Kidney (tissue), 14 donors: Measurements from ENCODE around the gene LRRC59. TPM values are rescaled to one million over a fixed set of nuclear protein-coding genes. Genes with fewer than 3 reads are reported as not detected.

Experiments used
- DNase-seq, 5 donors: peaks; one replicate each; pipeline ENCODE4 v3.0.0-alpha.2; 2013 to 2020
- FAIRE-seq: peaks from 2 replicates; lab custom pipeline; 2012; peaks lifted over from hg19 to GRCh38; lab: Jason Lieb, UNC
- H3K27ac ChIP-seq, 2 donors: one replicate each; pipeline ENCODE4 v1.7.0; 2013; ENCODE audit warnings: low read depth in 2 of 2, low read length in 2 of 2, inconsistent platforms in 1 of 2
- H3K27me3 ChIP-seq: one replicate; pipeline ENCODE4 v1.7.1; 2013; ENCODE audit warnings: low read length, inconsistent platforms; ENCODE audit not compliant: control insufficient read depth, insufficient read depth
- H3K36me3 ChIP-seq, 3 donors: one replicate each; pipeline versions ENCODE4 v1.7.0 to v1.7.1; 2013; ENCODE audit warnings: low read length in 3 of 3, control low read depth in 1 of 3, inconsistent platforms in 1 of 3; ENCODE audit not compliant: insufficient read depth in 3 of 3, control insufficient read depth in 2 of 3
- H3K4me1 ChIP-seq, 3 donors: one replicate each; pipeline versions ENCODE4 v1.7.0 to v1.7.1; 2013; ENCODE audit warnings: low read length in 3 of 3, inconsistent platforms in 1 of 3, low read depth in 1 of 3; ENCODE audit not compliant: control insufficient read depth in 2 of 3, insufficient read depth in 2 of 3
- H3K4me3 ChIP-seq, 3 donors: one replicate each; pipeline versions ENCODE4 v1.7.0 to v1.8.1; 2013; ENCODE audit warnings: low read length in 3 of 3, control low read depth in 1 of 3, inconsistent platforms in 1 of 3
- H3K9ac ChIP-seq, 3 donors: one replicate each; pipeline versions ENCODE4 v1.7.0 to v1.7.1; 2013; ENCODE audit warnings: low read length in 3 of 3, control low read depth in 1 of 3, inconsistent platforms in 1 of 3
- H3K9me3 ChIP-seq, 3 donors: one replicate each; pipeline versions ENCODE4 v1.7.0 to v1.7.1; 2013; ENCODE audit warnings: low read length in 3 of 3, control low read depth in 1 of 3, inconsistent platforms in 1 of 3; ENCODE audit not compliant: control insufficient read depth in 2 of 3, insufficient read depth in 1 of 3
- intact Hi-C: fragments of 100-400 bp; cut with DNase I; formaldehyde crosslinking; loops from one replicate; pipeline ENCODE4 v1.11.1; 2022
- polyA plus RNA-seq: library from polyadenylated mRNA; stranded (reverse); fragments of 350-450 nt; fragmentation: Illumina TruSeq; extraction: RNeasy Lipid Tissue Mini Kit (QIAGEN cat#74804); gene quantifications from one replicate; pipeline ENCODE4 v1.2.3, GENCODE V29; 2014; ENCODE audit warnings: low read depth, low replicate concordance; ENCODE audit not compliant: insufficient read depth
- total RNA-seq: library from RNA; stranded (reverse); fragmentation: NEBNext Ultra II Directional; extraction: Animal tissue kit (Norgen Biotek cat#: 25700); gene quantifications from one replicate; pipeline ENCODE4 v1.2.1, GENCODE V29; 2021
- TF ChIP-seq, protein P1 (sequence below): IDR thresholded peaks from 3 replicates; pipeline ENCODE4 v1.5.1; 2012; ENCODE audit warnings: mild to moderate bottlenecking, moderate library complexity, borderline replicate concordance; ENCODE audit not compliant: insufficient read depth; ENCODE audit errors: extremely low read depth
- donor health status: control.
- donor health status: control.
- donor health status: control.
- donor health status: control.
- donor health status: control.
- donor health status: DM: yes; HTN: yes; CAD: no.
- donor health status: Normal renal cell carcinoma (clear cell type).

LRRC59 gene
- total and polyA plus RNA-seq, 2 donors from 2014 or later, result 37.0 to 61.7 TPM

DNA sequence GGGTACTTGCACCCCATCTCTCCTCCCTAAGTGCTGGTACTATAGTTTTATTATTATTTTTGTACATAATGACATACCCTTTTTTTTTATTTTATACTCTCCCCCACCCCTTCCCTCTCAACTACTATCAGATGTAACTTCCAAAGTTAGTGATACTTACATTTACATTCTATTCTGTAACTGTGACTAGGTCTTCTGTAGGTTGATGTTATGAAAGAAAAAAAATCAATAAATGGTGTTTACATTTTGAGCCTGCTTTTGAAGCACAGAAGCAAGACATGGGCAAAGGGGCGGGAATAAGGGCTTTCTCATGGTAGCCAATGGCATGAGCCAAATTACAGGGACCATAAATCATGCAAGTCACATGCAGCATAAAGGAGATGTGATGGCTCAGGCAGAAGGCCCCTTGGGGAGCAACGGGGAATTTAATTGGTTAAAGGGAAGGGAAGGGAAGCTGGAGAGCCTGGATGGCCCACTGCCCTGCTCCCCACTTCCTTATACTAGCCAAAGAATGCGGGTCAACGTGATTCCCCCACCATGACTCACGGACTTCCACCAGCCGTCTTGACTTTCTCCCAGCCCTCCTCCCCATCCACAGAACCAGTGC lies 26.3 kb upstream of the LRRC59 start:
- intact Hi-C loops, result no loop called here
- TF ChIP-seq, protein P1, sequence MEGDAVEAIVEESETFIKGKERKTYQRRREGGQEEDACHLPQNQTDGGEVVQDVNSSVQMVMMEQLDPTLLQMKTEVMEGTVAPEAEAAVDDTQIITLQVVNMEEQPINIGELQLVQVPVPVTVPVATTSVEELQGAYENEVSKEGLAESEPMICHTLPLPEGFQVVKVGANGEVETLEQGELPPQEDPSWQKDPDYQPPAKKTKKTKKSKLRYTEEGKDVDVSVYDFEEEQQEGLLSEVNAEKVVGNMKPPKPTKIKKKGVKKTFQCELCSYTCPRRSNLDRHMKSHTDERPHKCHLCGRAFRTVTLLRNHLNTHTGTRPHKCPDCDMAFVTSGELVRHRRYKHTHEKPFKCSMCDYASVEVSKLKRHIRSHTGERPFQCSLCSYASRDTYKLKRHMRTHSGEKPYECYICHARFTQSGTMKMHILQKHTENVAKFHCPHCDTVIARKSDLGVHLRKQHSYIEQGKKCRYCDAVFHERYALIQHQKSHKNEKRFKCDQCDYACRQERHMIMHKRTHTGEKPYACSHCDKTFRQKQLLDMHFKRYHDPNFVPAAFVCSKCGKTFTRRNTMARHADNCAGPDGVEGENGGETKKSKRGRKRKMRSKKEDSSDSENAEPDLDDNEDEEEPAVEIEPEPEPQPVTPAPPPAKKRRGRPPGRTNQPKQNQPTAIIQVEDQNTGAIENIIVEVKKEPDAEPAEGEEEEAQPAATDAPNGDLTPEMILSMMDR, result no peak
- H3K9ac ChIP-seq, result no peak overlapping the region
- no peaks in the 10 kb centered on the region for H3K9me3 ChIP-seq
- H3K4me3 ChIP-seq, result no peak overlapping the region
- H3K27ac ChIP-seq, result no peak overlapping the region
- peaks cover 0 to 18% (median 16%) of the 10 kb centered on the region in 3 donors for H3K4me1 ChIP-seq
- H3K36me3 ChIP-seq, result no peaks in the 10 kb centered on the region
- DNase-seq (peak in 2 of 5 donors; percentile 12 to 41), FAIRE-seq (no peak)
- no peaks in the 10 kb centered on the region for H3K27me3 ChIP-seq

DNA sequence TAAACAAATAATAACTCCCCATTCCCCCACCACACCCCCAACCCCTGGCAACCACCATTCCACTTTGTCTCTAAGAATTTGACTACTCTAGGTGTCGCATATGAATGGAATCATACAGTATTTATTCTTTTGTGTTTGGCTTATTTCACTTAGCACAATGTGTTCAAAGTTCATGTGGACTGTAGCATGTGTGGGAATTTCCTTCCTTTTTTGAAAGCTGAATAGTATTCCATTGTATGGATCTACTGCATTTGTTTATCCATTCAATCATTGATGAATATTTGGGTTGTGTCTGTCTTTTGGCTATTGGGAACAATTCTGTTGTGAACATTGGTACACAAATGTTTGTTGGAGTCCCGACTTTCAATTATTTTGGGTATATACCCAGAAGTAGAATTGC lies 25.4 kb upstream of the LRRC59 start:
- Histone ChIP-seq H3K4me1 (peaks cover 0 to 16% (median 16%) of the 10 kb centered on the region in 3 donors), H3K4me3 (no peak overlapping the region), H3K9ac (no peak overlapping the region), H3K27me3 (no peaks in the 10 kb centered on the region), H3K36me3 (no peaks in the 10 kb centered on the region), H3K27ac (no peak overlapping the region), H3K9me3 (no peaks in the 10 kb centered on the region)
- TF ChIP-seq, protein P1, result no peak
- no peak for FAIRE-seq
- no peak for DNase-seq
- intact Hi-C loops, result no loop called here

DNA sequence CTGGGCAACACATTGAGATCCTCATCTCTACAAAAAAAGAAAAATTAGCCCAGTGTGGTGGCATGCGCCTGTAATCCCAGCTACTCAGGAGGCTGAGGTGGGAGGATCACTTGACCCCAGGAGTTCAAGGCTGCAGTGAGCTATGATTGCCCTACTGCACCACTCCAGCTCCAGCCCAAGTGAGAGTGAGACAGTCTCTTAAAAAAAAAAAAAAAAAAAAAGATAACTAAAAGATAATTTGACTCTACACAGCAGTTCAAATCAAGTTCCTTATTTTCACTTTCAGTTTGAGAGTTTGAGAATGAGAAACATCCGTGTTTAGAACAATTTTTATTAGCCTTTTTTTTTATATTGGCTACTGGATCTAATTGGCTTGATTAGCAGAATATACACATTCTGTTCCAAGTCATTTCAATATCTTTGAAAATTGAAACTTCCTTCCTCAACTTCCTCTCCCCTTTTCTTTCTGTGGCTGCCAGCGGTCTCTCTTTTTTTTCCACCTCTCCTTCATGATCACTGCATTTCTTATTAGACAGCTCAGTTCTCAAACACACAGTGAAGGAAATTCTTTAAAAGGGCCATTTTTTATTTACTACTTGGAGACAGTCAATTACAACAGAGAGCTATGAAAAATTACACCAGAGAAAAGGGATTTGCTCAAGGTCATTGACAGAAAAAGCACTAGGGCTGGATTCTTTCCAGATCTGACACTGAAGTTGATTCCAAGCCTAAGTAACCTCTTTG lies 24.2 kb upstream of the LRRC59 start:
- Histone ChIP-seq H3K27ac (peak overlapping the region; percentile 67 to 77), H3K4me1 (peaks cover 0 to 8% (median 7%) of the 10 kb centered on the region in 3 donors), H3K36me3 (no peaks in the 10 kb centered on the region), H3K27me3 (no peaks in the 10 kb centered on the region), H3K4me3 (peak overlapping the region; percentile 2 to 48 (median 38)), H3K9ac (no peak overlapping the region), H3K9me3 (no peaks in the 10 kb centered on the region)
- intact Hi-C loops, result no loop called here
- DNase-seq, result peak in 2 of 5 donors; percentile 21 to 49
- TF ChIP-seq, protein P1, result no peak
- no peak for FAIRE-seq
